ENCODE results near the gene CLCN2.

DNA sequence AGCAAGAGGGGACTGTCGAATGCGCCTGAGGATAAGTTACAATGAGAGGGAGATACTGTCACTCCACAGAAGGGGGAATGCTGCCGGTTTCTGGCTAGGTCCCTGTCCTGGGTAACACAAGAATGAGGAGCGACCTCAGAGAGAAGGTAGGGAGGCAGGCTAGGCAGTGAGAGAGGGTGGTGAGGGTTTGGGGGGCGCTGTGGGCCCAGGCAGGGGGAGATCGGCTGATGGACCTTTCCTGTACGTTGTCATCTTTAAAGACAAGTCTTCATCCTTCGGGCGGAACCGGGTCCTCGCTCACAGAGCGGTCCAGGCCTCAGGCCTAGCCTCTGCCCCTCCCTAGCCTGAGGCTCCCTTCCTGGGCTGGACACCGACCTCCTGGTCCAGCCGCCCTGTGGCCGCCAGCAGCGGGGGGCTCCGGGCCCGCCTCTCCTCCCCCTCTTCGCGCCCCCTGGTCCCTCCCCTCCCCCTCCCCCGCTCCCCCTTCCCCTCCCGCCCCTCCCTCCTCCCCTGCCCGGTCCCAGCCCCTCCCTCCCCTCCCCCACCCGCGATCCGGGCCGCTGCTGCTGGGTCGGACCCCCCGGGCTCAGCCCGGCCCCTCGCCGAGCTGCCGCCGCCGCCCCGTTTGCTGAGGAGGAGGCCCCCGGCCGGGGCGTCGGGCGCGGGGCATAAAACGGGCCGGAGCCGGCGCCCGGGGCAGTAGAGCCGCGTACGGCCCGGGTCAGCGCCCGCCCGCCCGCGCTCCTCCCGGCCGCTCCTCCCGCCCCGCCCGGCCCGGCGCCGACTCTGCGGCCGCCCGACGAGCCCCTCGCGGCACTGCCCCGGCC lies 18.2 kb upstream of the CLCN2 start, which contains the start of gene CHRD:
- no peak for TF ChIP-seq POLR2AphosphoS5 (IDR thresholded peaks at IDR 0.05)
- TF ChIP-seq, protein P1, sequence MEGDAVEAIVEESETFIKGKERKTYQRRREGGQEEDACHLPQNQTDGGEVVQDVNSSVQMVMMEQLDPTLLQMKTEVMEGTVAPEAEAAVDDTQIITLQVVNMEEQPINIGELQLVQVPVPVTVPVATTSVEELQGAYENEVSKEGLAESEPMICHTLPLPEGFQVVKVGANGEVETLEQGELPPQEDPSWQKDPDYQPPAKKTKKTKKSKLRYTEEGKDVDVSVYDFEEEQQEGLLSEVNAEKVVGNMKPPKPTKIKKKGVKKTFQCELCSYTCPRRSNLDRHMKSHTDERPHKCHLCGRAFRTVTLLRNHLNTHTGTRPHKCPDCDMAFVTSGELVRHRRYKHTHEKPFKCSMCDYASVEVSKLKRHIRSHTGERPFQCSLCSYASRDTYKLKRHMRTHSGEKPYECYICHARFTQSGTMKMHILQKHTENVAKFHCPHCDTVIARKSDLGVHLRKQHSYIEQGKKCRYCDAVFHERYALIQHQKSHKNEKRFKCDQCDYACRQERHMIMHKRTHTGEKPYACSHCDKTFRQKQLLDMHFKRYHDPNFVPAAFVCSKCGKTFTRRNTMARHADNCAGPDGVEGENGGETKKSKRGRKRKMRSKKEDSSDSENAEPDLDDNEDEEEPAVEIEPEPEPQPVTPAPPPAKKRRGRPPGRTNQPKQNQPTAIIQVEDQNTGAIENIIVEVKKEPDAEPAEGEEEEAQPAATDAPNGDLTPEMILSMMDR (IDR thresholded peaks at IDR 0.05; ENCODE audit: poor library complexity, severe bottlenecking): no peak
